Astrocyte (in vitro differentiated cells and primary cell): Measurements from ENCODE around the gene IKZF2.

Experiments
- CTCF ChIP-seq: IDR thresholded peaks from 2 replicates; pipeline ENCODE4 v1.5.1; 2011; ENCODE audit warnings: low read depth, mild to moderate bottlenecking, inconsistent platforms, low read length, moderate library complexity; ENCODE audit not compliant: insufficient read depth
- EZH2 ChIP-seq: IDR thresholded peaks from 2 replicates; pipeline ENCODE4 v1.6.1; 2012; ENCODE audit warnings: mild to moderate bottlenecking, low read length, inconsistent platforms; ENCODE audit not compliant: insufficient read depth

- TF ChIP-seq CTCF = no peak
- TF ChIP-seq EZH2 = no peak
Observed at GRCh38 chr2:213159768-213160167, 8.4 kb upstream of the IKZF2 start.
